ENCODE data around the gene ADAMTSL3.

ADAMTSL3 gene

GRCh38 chr15:83918011-83918410 lies 264.1 kb downstream of the ADAMTSL3 start:
- H3K4me3 ChIP-seq (ENCODE audit: low read length) = no peak overlapping the region
- H3K9me3 ChIP-seq (replicated peaks; ENCODE audit: low read length) = no peaks in the 10 kb centered on the region
- no peak overlapping the region for H3K4me2 ChIP-seq (ENCODE audit: low read length)
- peaks cover 9% of the 10 kb centered on the region for H3K4me1 ChIP-seq (ENCODE audit: control insufficient read depth, insufficient read depth, low read length)
- H3K36me3 ChIP-seq (ENCODE audit: insufficient read depth, low read length) = no peaks in the 10 kb centered on the region
- H3K27me3 ChIP-seq (ENCODE audit: control insufficient read depth, insufficient read depth, low read length) = no peaks in the 10 kb centered on the region
- H3K9ac ChIP-seq (ENCODE audit: low read depth, low read length) = no peak overlapping the region

DNA sequence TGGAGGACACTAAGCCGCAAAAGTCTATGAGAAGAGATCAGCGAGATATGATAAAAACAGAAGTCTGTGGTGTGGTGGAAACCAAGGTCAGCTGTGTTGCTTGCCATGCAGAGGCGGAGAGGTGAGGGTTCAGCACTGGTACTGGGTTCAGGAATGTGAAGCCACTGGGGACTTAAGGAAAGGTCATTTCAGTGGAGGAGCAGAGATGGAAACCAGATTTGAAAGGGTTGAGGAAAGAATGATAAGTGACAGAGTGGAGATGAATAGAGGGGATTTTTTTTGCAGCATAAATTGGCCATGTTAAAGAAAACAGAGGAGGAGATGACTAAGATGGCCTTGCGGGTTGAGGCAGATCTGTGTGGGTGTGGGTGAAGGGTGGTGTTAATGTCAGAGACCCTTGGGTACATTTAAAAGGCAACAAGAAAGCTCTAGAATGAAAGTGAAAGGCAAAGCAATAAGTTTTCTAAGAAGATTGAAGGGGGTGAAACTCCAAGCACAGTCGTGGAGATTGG lies 265.5 kb downstream of the ADAMTSL3 start:
- H3K9ac ChIP-seq (ENCODE audit: low read depth, low read length) = no peak overlapping the region
- no peaks in the 10 kb centered on the region for H3K9me3 ChIP-seq (replicated peaks; ENCODE audit: low read length)
- H3K4me3 ChIP-seq (ENCODE audit: low read length) = no peak overlapping the region
- peaks cover 9% of the 10 kb centered on the region for H3K4me1 ChIP-seq (ENCODE audit: control insufficient read depth, insufficient read depth, low read length)
- peak overlapping the region; percentile 26 for H3K4me2 ChIP-seq (ENCODE audit: low read length)
- no peaks in the 10 kb centered on the region for H3K27me3 ChIP-seq (ENCODE audit: control insufficient read depth, insufficient read depth, low read length)
- no peaks in the 10 kb centered on the region for H3K36me3 ChIP-seq (ENCODE audit: insufficient read depth, low read length)

- Histone ChIP-seq H3K4me1 (ENCODE audit: control insufficient read depth, insufficient read depth, low read length) (peaks cover 9% of the 10 kb centered on the region), H3K4me3 (ENCODE audit: low read length) (no peak overlapping the region), H3K4me2 (ENCODE audit: low read length) (no peak overlapping the region), H3K9me3 (replicated peaks; ENCODE audit: low read length) (no peaks in the 10 kb centered on the region), H3K9ac (ENCODE audit: low read depth, low read length) (no peak overlapping the region), H3K36me3 (ENCODE audit: insufficient read depth, low read length) (no peaks in the 10 kb centered on the region), H3K27me3 (ENCODE audit: control insufficient read depth, insufficient read depth, low read length) (no peaks in the 10 kb centered on the region)
Observed at GRCh38 chr15:83919978-83920510, 266.1 kb downstream of the ADAMTSL3 start.

GRCh38 chr15:83922649-83923294 lies 268.8 kb downstream of the ADAMTSL3 start:
- Histone ChIP-seq H3K4me3 (ENCODE audit: low read length) (no peak overlapping the region), H3K4me1 (ENCODE audit: control insufficient read depth, insufficient read depth, low read length) (peaks cover 9% of the 10 kb centered on the region), H3K9me3 (replicated peaks; ENCODE audit: low read length) (no peaks in the 10 kb centered on the region), H3K9ac (ENCODE audit: low read depth, low read length) (no peak overlapping the region), H3K4me2 (ENCODE audit: low read length) (no peak overlapping the region), H3K27me3 (ENCODE audit: control insufficient read depth, insufficient read depth, low read length) (no peaks in the 10 kb centered on the region), H3K36me3 (ENCODE audit: insufficient read depth, low read length) (no peaks in the 10 kb centered on the region)

DNA sequence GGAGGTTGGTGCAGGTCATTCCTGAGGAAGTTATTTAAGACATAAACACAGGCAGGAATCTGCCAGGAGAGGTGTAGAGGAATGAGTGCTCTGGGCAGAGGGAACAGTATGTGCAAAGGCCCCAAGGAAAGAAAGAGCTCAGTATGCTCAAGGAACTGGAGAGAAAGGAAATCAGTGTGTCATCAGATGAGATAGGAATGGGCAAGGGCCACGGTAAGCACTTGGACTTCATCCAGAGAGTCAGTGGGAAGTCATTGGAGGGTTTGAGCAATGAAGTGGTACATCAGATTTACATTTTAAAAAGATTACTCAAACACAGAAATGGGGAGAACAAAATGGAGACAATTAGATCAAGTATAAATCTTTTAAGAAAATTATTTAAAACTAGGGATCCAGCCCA lies 272.2 kb downstream of the ADAMTSL3 start:
- Histone ChIP-seq H3K4me3 (ENCODE audit: low read length) (no peak overlapping the region), H3K4me2 (ENCODE audit: low read length) (no peak overlapping the region), H3K27me3 (ENCODE audit: control insufficient read depth, insufficient read depth, low read length) (no peaks in the 10 kb centered on the region), H3K9me3 (replicated peaks; ENCODE audit: low read length) (no peaks in the 10 kb centered on the region), H3K9ac (ENCODE audit: low read depth, low read length) (no peak overlapping the region), H3K4me1 (ENCODE audit: control insufficient read depth, insufficient read depth, low read length) (no peaks in the 10 kb centered on the region), H3K36me3 (ENCODE audit: insufficient read depth, low read length) (no peaks in the 10 kb centered on the region)

DNA sequence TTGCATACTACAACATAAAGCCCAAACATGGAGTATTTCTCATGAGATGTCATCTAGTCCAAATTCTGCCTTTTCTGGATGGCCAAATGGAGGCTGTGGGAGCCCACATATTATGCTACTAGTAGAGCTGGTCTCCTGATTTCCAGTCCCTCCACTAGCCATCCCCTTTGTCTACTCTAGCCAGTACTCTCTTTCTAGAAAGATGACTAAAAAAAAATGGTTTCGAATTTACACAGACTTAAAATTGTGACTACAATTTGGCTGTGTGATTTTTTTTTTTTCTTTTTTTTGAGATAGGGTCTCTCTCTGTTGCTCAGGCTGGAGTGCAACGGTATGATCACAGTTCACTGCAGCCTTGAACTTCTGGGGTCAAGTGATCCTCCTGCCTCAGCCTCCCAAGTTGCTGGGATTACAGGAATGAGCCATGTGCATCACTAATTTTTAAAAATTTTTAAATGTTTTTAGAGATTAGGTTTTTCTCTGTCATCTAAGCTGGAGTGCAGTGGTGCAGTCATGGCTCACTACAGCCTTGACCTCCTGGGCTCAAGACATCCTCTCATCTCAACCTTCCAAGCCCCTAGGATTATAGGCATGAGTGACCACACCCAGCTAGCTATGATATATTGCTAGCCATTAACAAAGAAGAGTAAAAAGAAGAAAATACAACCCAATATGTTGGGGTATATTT lies 273.9 kb downstream of the ADAMTSL3 start:
- Histone ChIP-seq H3K27me3 (ENCODE audit: control insufficient read depth, insufficient read depth, low read length) (no peaks in the 10 kb centered on the region), H3K4me3 (ENCODE audit: low read length) (no peak overlapping the region), H3K4me2 (ENCODE audit: low read length) (no peak overlapping the region), H3K9me3 (replicated peaks; ENCODE audit: low read length) (no peaks in the 10 kb centered on the region), H3K4me1 (ENCODE audit: control insufficient read depth, insufficient read depth, low read length) (no peaks in the 10 kb centered on the region), H3K36me3 (ENCODE audit: insufficient read depth, low read length) (no peaks in the 10 kb centered on the region), H3K9ac (ENCODE audit: low read depth, low read length) (no peak overlapping the region)

- no peak overlapping the region for H3K9ac ChIP-seq (ENCODE audit: low read depth, low read length)
- H3K27me3 ChIP-seq (ENCODE audit: control insufficient read depth, insufficient read depth, low read length) = no peaks in the 10 kb centered on the region
- no peak overlapping the region for H3K4me2 ChIP-seq (ENCODE audit: low read length)
- H3K4me3 ChIP-seq (ENCODE audit: low read length) = no peak overlapping the region
- no peaks in the 10 kb centered on the region for H3K9me3 ChIP-seq (replicated peaks; ENCODE audit: low read length)
- H3K36me3 ChIP-seq (ENCODE audit: insufficient read depth, low read length) = no peaks in the 10 kb centered on the region
- H3K4me1 ChIP-seq (ENCODE audit: control insufficient read depth, insufficient read depth, low read length) = no peaks in the 10 kb centered on the region
Observed at GRCh38 chr15:83928392-83928734, 274.4 kb downstream of the ADAMTSL3 start.

DNA sequence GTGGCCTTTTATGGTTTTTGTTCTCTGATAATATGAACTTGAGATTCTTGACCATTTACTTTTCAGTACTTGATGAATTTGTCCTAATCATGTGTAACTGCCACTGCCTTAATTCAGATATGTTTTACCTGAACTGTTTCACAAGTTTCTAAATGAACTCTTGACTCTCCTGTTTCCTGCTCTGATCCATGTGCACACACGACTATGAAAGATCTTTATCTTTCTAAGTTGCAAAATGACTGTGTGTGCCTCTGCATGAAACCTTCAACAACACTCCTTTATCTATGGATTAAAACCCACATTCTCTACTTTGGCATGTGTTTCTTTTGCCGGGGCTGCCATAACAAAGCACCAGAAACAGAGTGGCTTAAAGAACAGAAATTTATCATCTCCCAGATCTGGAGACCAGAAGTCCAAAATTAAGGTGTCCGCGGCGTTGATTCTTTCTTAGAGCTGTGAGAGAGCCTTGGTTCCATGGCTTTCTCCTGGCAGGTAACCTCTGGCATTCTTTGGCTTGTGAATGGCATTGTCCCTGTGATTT lies 275.0 kb downstream of the ADAMTSL3 start:
- Histone ChIP-seq H3K4me1 (ENCODE audit: control insufficient read depth, insufficient read depth, low read length) (no peaks in the 10 kb centered on the region), H3K4me2 (ENCODE audit: low read length) (no peak overlapping the region), H3K4me3 (ENCODE audit: low read length) (no peak overlapping the region), H3K27me3 (ENCODE audit: control insufficient read depth, insufficient read depth, low read length) (no peaks in the 10 kb centered on the region), H3K9ac (ENCODE audit: low read depth, low read length) (no peak overlapping the region), H3K36me3 (ENCODE audit: insufficient read depth, low read length) (no peaks in the 10 kb centered on the region), H3K9me3 (replicated peaks; ENCODE audit: low read length) (no peaks in the 10 kb centered on the region)

DNA sequence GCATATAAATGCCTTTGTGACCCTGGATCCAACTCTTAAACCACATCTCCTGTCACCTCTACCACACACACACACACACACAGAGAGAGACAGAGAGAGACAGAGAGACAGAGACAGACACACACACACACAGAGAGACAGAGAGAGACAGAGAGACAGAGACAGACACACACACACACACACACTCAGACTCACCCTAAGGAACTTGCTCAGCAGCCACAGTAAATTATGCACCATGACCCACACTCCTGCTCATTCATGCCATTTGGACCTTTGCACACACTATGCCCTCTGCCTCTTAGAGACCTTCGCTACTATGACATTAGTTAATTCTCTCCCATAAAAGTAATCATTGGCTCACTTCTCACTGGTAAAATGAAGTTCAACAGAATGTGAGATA lies 275.7 kb downstream of the ADAMTSL3 start:
- no peaks in the 10 kb centered on the region for H3K9me3 ChIP-seq (replicated peaks; ENCODE audit: low read length)
- no peak overlapping the region for H3K4me3 ChIP-seq (ENCODE audit: low read length)
- no peak overlapping the region for H3K4me2 ChIP-seq (ENCODE audit: low read length)
- no peaks in the 10 kb centered on the region for H3K36me3 ChIP-seq (ENCODE audit: insufficient read depth, low read length)
- H3K27me3 ChIP-seq (ENCODE audit: control insufficient read depth, insufficient read depth, low read length) = no peaks in the 10 kb centered on the region
- no peaks in the 10 kb centered on the region for H3K4me1 ChIP-seq (ENCODE audit: control insufficient read depth, insufficient read depth, low read length)
- H3K9ac ChIP-seq (ENCODE audit: low read depth, low read length) = no peak overlapping the region

GRCh38 chr15:83930392-83931212 lies 276.7 kb downstream of the ADAMTSL3 start:
- H3K9ac ChIP-seq (ENCODE audit: low read depth, low read length) = no peak overlapping the region
- H3K4me1 ChIP-seq (ENCODE audit: control insufficient read depth, insufficient read depth, low read length) = no peaks in the 10 kb centered on the region
- H3K4me2 ChIP-seq (ENCODE audit: low read length) = no peak overlapping the region
- no peaks in the 10 kb centered on the region for H3K36me3 ChIP-seq (ENCODE audit: insufficient read depth, low read length)
- H3K9me3 ChIP-seq (replicated peaks; ENCODE audit: low read length) = no peaks in the 10 kb centered on the region
- H3K4me3 ChIP-seq (ENCODE audit: low read length) = no peak overlapping the region
- no peaks in the 10 kb centered on the region for H3K27me3 ChIP-seq (ENCODE audit: control insufficient read depth, insufficient read depth, low read length)

DNA sequence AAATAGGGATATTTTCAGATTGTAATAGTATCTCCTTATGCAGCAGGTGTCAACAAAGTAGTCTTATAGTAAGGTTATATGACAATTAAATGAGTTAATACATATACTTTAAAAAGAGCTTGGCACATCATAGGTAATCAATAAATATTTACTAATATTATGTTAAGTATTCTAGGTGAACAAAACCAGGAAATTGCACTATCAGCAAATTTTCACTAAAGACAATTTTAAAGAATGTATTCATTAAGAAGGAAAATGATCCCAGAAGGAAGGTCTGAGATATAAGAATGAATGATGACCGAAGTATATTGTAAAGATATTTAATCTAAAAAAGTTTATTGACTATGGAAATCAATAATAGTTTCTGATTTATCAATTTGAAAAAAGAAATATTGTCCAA lies 281.9 kb downstream of the ADAMTSL3 start:
- Histone ChIP-seq H3K4me1 (ENCODE audit: control insufficient read depth, insufficient read depth, low read length) (no peaks in the 10 kb centered on the region), H3K27me3 (ENCODE audit: control insufficient read depth, insufficient read depth, low read length) (no peaks in the 10 kb centered on the region), H3K9ac (ENCODE audit: low read depth, low read length) (no peak overlapping the region), H3K4me2 (ENCODE audit: low read length) (no peak overlapping the region), H3K9me3 (replicated peaks; ENCODE audit: low read length) (no peaks in the 10 kb centered on the region), H3K36me3 (ENCODE audit: insufficient read depth, low read length) (no peaks in the 10 kb centered on the region), H3K4me3 (ENCODE audit: low read length) (no peak overlapping the region)

Measured in skeletal muscle satellite cell (primary cell).